ENCODE measurements around the gene MUCL1.
"Not testable (repeated sequence)": the region's sequence is repeated elsewhere in the genome, so short reads cannot be mapped to it uniquely, and the experiment has no call there.

MUCL1 gene

GRCh38 chr12:54853933-54854538 lies at the start of gene MUCL1:
MUCL1 (plus strand) TSS chr12:54854516; CDS start chr12:54854583, 67 bp downstream.
- DNase-seq, result peak; percentile 84

- no peak for DNase-seq
Measured at GRCh38 chr12:54821676-54822075, 32.6 kb upstream of the MUCL1 start.

- DNase-seq, result no peak
Measured at GRCh38 chr12:54824402-54824801, 29.9 kb upstream of the MUCL1 start.

GRCh38 chr12:54829511-54829910 lies 24.8 kb upstream of the MUCL1 start:
- no peak for DNase-seq

GRCh38 chr12:54830199-54830598 lies 24.1 kb upstream of the MUCL1 start:
- DNase-seq, result no peak

GRCh38 chr12:54831631-54832030 lies 22.7 kb upstream of the MUCL1 start:
- DNase-seq, result no peak

GRCh38 chr12:54840244-54840865 lies 14.0 kb upstream of the MUCL1 start:
- DNase-seq, result no peak

GRCh38 chr12:54857406-54857805 lies 3.1 kb downstream of the MUCL1 start:
- no peak for DNase-seq

- DNase-seq, result no peak
Measured at GRCh38 chr12:54858562-54858961, 4.2 kb downstream of the MUCL1 start.

- no peak for DNase-seq
Measured at GRCh38 chr12:54859502-54859901, 5.2 kb downstream of the MUCL1 start.

GRCh38 chr12:54861927-54862326 lies 7.6 kb downstream of the MUCL1 start:
- DNase-seq, result no peak

- no peak for DNase-seq
Measured at GRCh38 chr12:54863948-54864618, 9.8 kb downstream of the MUCL1 start.

GRCh38 chr12:54865683-54866324 lies 11.5 kb downstream of the MUCL1 start:
- no peak for DNase-seq

- DNase-seq, result no peak
Measured at GRCh38 chr12:54868690-54869089, 14.4 kb downstream of the MUCL1 start.

GRCh38 chr12:54870048-54870447 lies 15.7 kb downstream of the MUCL1 start:
- DNase-seq, result no peak

- no peak for DNase-seq
Measured at GRCh38 chr12:54870617-54871016, 16.3 kb downstream of the MUCL1 start.

GRCh38 chr12:54879150-54879549 lies 24.8 kb downstream of the MUCL1 start:
- no peak for DNase-seq

GRCh38 chr12:54879579-54879978 lies 25.3 kb downstream of the MUCL1 start:
- no peak for DNase-seq

GRCh38 chr12:54882079-54882478 lies 27.8 kb downstream of the MUCL1 start:
- DNase-seq, result no peak

- DNase-seq, result not testable (repeated sequence)
Measured at GRCh38 chr12:54882597-54882996, 28.3 kb downstream of the MUCL1 start.

GRCh38 chr12:54888428-54888827 lies 34.1 kb downstream of the MUCL1 start:
- DNase-seq, result not testable (repeated sequence)

GRCh38 chr12:54890339-54890738 lies 36.0 kb downstream of the MUCL1 start:
- no peak for DNase-seq

- no peak for DNase-seq
Measured at GRCh38 chr12:54891717-54892478, 37.6 kb downstream of the MUCL1 start.

Measured in CD4-positive, alpha-beta T cell treated with Interleukin-4 for 4 hours (primary cell).